HG02981 (cell line): ENCODE measurements around the gene JAZF1.

ENCODE experiments used
- ATAC-seq: cut with Tn5 transposase; IDR thresholded peaks from one replicate; pipeline ENCODE4 v1.9.1; 2021; ENCODE audit warnings: mild to moderate bottlenecking, moderate library complexity; ENCODE audit not compliant: unreplicated experiment

JAZF1 gene

DNA sequence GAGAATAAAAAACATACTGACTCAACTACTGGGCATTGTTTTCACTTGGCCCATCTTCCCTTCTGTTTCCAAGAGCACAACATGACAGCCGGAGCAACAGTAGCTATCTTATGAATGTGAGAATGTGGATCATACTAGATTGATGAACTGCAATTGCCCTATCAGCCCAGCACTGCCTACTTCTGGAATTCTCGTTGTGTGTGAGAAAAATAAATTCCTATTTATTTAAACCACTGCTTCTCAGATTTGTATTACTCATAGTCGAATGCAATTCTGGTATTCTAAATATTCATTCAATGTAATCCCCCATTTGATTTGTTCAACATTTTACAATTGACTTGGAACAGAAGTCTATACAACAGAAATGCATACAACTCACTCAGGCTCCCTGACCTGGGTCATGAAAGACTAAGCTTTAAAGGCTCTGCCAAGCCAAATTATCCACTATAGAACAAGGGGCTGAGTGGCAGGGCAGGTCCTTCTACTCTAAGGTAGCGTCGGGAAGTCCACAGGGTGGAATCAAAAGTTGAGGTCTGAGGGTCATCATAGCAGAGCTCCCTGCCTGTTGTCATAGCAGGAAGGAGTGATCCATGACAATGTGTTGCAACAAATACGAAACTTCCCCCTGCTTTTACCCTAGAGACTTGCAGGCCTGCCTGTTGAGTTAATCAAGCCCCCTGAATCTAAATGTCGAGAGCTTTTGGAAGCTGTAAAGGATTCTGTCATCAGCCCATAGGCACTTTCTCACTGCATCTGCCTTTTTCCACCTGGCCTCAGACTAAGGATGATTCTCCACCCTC lies 12.4 kb upstream of the JAZF1 start:
- no peak for ATAC-seq

DNA sequence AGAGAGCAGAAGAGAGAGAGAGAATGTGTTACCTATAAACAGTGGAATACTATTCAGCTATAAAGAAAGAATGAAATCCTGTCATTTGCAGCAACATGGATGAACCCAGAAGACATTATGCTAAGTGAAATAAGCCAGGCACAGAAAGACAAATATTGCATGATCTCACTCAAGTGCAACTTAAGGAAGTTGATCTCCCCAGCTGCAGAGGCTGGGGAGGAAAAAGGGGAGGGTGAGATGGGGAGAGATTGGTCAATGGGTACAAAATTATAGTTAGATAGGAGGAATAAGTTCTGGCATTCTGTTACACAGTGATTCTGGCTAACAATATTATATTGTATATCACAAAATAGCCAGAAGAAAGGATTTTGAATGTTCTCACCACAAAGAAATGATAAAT lies 11.2 kb upstream of the JAZF1 start:
- ATAC-seq, result no peak

DNA sequence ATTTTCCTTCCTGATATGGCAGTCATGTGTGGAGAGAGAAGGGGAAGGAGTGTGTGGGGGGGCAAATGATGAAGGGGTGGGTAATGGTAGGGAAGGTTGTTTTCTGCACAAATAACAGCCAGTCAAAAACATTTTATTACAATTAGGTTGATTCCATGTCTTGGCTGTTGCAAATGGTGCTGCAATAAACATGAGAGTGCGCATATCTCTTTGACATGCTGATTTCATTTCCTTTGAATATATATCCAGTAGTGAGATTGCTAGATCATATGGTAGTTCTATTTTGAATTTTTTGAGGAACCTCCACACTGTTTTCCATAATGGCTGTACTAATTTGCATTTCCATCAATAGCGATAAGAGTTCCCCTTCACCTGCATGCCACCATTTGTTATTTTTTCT lies 10.6 kb upstream of the JAZF1 start:
- ATAC-seq, result no peak

DNA sequence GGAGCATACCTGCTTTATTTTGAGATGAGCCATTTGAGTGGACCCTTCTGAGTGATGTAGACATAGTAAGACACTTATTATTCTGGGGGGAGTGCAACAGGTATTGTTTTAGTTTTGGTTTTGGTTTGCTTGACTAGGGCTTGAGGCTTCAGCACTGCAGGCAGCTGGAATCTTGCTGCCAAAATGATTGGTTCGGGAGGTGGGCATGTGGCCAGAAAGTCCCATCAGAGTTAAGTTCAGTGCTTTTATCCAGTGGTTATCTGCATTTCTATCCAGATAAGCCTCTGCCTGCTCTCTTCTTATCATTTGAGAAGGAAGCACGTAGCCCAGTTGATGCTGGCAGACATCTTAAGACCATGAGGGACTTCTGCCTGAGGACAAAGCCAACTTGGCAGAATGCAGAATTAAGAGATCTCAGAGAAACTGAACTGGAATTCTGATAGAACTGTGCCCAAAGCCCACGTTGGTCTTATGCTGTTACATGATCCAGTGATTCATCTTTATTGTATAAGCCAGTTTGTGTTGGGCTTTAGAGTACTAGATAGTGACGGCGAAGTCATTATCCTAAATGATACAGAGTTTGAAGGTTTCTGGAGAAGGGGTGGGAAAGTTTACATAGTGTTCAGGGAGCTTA lies 9.6 kb upstream of the JAZF1 start:
- no peak for ATAC-seq

DNA sequence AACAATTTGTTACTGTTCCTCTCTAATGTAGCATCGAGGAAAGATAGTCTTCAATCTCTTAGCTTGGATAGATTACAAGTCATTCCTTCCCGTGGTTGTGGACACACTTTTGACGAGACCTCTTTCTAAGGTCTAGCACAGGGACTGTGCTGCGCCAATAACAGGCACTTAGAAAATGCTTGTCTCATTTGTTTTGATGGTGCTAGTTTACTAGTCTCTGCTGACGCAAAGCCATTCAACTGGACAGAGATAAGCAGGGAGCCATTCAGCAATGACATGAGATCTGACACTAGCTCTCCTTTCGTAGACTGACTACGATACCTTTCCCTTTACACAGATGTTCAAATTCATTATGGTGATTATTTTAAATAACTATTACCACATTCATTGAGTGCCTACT lies 6.4 kb upstream of the JAZF1 start:
- no peak for ATAC-seq

DNA sequence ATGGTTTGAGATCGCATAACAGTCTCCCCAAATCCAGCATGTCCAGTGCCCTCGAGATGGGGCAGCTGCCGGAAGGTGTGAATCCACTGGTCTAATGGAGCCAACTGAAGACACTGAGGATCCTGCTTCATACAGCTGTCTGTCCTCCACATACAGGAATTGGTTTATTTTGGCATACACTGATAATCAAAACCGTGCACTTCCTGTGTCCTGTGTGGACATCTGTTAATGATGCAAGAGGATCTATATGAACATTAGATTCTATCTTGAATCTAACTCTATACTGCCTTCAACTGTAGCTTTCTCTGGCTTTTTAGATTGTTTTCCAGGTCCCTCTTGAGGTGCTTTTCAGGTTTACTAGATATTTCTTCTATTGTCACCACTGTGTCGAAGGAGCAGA lies 3.0 kb upstream of the JAZF1 start:
- ATAC-seq, result no peak

DNA sequence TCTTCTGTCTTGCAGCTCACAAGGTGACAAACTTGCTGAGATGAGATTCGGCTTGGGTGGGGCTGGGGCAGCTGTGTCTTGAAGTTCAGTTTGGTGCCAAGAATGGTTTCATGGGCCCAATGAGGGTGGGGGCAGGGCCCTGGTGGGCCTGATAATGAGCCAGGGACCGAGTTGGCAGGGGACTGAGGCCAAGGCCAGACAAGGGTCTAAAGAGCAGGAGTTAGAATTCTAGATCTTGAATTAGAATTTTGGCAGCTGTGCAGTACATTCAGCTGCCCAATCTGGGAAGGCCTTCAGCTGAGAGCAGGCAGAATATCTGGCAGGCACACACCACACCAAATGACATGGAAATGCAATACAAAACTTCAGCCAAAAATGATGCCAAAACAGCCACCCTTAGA lies 1.5 kb upstream of the JAZF1 start:
- no peak for ATAC-seq

DNA sequence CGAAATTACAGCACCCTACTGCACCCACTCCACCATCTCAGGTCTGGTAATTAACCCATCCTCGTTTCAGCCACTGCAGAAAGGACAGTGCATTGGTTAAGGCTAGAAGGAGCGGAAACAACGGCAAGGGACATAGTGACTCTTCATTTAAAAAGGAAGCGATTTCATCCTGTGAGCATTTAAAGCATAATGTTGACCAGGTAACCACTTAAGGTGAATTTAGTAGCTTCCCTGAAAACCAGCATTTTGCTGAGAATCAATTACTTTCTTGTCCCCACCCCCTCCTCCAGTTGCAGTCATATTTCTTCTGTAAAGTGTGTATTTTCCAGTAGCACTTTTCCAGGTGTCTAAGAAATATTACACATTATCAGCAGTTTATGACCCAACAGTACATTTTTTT lies 821 bp upstream of the JAZF1 start:
- ATAC-seq, result no peak

DNA sequence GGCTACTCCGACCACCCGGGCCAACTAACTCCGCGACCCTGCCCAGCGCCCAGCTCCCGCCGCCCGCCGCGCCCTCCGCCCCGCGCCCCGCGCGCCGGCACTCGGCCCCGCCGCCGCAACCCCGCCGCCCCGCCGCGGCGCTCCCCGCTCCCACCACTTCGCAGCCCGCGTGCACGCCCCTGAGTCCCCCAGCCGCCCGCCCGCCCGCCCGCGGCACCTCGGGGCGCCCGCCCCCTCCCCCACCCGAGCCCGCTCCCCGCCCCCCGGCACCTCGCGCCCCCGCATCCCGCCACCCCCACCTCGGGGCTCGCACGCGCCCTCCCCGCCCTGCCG lies 598 bp downstream of the JAZF1 start:
- ATAC-seq, result no peak

DNA sequence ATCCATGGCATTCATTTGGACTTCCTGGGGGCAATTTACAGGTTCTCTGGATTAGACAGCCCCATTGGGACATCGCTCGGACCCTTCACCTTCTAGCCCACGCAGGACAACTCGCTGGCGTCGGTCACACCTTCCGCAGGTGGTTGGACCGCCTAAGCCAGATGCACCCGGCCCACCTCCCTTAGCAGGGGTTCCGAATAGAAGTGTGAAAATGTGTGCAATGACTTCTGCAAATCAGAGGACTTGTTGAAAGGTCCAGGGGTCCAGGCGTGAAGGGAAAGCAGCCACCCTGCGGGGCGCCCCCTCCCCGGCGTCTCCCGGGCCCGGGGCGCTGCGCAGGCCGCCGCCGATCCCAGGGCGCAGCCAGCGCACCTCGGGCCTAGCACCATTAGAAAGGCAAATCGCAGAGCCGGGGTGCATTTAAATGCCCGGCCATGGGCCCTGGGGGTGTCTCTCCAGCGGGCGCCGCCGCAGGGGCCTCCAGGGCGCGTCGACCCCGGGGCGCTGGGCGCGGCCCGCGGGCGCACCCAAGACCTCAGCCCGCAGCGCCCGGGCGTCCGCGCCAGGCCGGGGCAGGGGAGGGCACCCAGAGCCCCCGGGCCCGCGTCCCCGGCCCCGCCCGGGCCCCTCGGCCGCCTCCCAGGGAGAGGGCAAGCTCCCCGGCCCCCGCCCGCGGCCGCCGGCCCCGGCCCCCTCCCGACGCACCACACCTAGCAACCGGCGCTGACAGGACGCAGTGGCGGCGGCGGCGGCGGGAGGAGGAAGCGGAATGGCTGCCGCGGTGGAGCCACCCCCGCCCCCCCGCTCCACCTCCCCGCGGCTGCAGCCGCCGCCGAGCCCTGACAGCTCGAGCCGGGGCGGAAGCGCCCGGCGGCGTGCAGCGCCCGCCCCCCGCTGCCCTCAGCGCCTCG lies 1.2 kb downstream of the JAZF1 start:
- peak; percentile 60 for ATAC-seq

DNA sequence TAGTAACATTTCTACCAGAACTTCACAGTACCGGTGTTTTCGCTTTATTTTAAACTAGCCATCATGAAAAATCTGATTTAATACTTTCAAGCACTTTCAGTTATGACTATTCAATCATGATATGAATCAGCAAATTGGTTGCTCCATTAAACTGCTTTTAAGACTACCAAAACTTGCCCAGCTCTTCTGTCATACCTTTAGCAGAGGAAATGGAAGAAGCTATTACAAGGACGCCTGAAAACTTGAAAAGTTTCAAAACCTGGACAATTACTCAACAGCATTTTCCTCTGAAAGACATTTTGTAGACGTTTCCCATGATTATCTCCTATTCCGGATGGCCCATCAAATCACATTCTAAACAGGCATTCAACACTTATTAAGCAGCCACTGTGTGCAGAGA lies 2.0 kb downstream of the JAZF1 start:
- ATAC-seq, result no peak

DNA sequence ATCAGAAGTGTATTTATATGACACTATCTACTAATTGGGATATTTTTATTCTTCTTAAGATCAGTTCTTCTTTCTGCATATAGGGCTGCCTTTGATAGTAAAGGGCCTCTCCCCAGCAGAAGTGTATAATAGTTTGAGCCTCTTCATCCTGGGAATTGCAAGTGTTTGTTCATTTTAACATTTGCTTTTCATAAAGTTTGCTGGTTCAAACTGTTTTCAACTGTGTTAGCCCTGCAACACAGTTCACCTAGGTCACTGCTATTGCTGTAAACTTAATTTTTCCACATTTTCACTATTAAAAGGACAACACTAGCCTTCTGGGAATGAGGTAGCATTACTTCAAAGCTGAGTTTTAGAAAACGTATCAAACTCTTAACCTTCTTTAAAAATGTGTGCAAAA lies 2.8 kb downstream of the JAZF1 start:
- no peak for ATAC-seq

DNA sequence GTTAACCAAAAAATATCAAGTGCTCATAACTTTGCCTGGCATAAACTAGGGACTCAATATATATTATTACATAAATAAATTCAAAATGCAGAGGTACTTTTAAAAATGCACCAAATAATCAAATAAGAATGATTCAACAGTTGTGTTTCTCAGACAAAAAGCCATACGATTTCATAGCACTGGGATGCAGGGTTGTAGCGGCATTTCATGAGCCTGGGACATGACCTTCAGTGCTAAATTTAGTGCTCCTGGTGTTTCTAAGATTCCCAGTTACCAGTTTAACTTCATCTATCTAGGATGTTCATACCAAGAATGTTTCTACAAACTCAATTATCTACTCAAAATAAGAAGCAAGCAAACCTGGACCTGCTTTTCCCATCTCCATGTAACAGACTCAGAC lies 4.0 kb downstream of the JAZF1 start:
- ATAC-seq, result no peak

DNA sequence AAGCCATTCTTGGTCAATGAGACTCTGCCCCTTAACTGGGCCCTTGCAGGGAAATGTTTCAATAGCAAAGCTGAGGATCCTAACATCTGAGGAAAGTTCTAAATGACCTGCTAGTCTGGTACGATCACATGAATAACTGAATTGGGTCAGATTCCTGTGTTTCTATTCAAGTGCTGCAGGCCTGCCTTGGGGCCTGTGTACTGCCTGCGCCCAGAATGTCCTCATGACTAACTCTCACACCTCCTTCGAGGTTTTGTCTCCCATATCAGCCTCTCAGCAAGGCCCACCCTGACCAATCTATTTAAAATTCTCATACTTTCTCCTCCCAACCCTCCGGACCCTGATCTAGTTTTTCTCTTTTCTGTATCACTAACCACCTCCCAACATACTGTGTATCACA lies 4.4 kb downstream of the JAZF1 start:
- ATAC-seq, result no peak

DNA sequence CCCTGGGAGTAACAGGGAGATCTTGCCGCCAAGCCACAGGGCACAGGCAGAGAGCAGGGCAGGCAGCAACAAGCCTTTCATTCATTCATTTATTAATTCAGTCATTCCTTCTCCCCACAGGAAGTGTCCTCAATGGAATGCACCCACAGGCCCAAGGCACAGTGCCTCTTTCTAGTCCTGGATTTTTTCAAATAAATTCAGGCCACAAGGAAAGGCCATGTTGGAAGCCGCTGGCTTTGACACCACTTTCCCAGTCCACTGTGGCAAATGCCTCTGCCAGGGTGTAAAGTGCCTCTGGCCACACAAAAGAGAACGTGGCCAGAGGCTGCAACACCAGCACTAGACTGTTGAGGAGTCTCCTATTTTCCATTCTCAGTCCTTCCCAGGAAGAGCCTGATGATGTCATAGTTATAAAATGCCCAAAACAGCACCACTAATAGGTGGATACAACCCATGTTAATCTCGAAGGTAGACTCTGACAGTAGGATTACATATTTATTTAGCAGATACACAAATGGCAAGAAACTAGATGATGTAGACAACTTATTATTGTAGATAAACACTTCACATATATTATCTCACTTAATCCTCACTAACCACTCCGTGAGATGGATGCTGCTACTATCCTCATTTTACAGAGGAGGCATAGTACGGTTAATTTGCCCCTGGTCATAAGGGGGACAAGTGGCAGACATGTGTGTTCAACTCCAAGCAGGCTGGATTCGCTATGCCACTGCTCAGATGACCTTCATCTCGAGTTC lies 5.5 kb downstream of the JAZF1 start:
- ATAC-seq, result no peak

DNA sequence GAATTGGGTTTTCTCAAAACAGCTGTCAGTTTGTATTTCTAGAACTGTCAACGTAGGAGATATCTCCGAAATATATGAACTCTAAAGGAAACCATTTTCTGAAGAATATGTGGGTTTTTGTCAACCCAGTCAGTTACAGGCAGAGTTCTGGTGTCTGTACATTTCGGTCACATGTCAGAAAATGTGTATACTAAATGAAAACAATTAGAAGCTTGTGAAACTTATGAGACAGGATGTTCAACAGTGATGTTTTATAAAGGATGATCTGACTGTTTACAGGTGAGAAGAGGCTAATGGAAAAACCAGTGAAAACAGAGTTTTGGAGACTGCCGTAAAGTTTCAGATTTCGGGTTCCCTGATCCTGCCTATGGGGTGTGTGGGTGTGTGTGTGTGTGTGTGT lies 6.2 kb downstream of the JAZF1 start:
- no peak for ATAC-seq

DNA sequence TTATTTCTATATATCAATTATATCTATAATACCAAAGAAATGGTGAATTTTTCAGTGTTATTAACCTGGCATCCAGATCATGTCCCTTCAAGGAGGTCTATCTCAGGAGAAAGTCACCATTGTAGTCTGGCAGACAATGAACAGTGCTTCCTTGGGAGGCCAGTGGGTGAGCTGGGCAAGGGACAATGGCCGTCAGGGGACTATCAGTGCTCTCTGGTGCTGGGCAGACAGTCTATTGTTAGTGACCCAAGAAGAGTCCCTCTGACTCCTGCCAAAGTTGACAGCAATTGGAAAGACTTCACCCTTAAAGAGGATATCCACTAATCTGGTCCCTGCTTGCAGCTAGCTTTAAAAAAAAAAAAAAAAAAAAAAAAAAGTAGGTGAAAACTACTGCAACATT lies 7.1 kb downstream of the JAZF1 start:
- ATAC-seq, result no peak

DNA sequence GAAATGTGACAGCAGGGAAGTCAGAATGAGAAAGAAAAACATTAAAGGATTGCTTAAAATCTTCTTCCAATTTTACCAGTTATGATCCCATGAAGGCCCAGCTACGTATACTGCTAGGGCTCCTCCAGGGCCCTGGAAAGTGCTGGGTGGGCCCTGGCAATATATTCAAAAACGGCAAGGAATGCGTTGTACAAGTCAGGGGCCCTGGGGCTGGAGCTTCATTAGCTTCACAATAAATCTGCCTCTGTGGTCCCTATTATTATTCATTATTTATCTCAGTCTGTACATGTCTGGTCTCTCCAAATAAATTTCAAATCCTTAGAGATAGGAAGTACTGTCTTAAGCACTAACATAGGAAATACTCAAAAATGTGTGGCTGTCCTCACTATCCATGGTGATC lies 7.6 kb downstream of the JAZF1 start:
- no peak for ATAC-seq

DNA sequence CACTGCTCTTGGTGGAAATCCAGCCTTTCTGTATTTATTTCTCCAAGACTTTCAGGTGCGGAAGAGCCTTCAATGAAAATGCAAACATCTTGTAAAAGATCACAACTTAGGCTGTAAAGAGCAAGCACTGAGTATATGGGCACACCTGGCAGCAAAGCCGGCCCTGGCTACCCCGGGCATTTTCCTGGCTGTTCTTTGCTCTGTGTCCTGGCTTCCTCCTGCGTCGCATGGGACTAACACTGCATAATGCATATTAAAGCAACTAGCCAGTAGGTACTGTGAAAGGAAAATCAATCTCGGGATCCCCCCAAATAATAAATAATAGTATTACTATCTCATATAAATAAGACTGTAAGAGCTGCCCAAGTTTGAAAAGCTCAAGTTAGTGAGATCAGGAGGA lies 9.9 kb downstream of the JAZF1 start:
- ATAC-seq, result no peak

DNA sequence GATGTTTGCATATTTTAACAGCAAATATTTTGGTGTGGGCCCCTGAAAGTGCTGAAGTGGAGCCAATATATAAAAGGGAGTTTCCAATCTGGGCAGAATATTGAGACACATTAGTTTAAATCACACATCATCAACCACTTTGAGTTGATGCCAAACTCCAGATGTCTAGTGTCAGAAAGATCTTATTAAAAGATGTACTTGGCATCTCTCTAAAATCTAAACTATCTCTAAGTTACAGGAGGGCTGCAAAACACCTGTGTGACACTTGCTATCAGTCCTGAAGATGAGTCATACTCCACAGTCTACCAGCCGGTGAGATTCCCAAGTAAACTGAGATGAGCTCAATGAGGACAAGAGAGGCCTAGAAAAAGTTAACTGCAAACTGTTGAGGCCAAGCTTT lies 11.4 kb downstream of the JAZF1 start:
- ATAC-seq, result no peak
